PFSK-1 (cell line): Measurements from ENCODE around the gene RHBDD1.

Experiments used
- POLR2AphosphoS5 ChIP-seq: IDR thresholded peaks from 2 replicates; pipeline ENCODE4 v1.6.1; 2012; ENCODE audit warnings: low read depth, mild to moderate bottlenecking, control low read depth, low read length, moderate library complexity
- TAF1 ChIP-seq: IDR thresholded peaks from 2 replicates; pipeline ENCODE4 v1.6.1; 2012; ENCODE audit warnings: low read length, control low read depth, borderline replicate concordance; ENCODE audit not compliant: insufficient read depth

DNA sequence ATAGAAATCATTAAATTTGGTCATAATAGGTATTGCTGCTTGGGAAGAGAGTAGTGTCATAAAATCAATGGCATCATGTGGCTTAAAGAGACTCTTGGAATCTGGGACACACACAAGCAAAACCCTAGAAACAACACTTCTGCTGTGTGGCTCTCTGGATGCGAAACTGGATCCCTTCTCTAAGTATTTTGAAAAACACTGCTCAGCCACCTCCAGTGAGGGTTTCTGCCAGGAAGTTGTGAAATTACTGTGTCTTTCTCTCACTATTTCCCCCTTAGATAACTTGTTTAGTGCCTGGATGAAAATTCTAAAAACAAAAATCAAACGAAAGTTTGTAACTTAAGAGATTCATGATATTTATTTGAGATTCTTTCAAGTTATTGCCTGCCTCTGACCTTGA lies 163.8 kb downstream of the RHBDD1 start:
- no peak for TF ChIP-seq POLR2AphosphoS5
- TF ChIP-seq TAF1: no peak
